Omental fat pad (tissue), 4 donors: ENCODE measurements around the gene ACACB. TPM values are rescaled to one million over a fixed set of nuclear protein-coding genes. Genes with fewer than 3 reads are reported as not detected.

Experiments used
- ATAC-seq: fragments of 150-250 bp; one replicate; pipeline ENCODE4 v1.9.1; 2016; ENCODE audit warnings: mild to moderate bottlenecking, moderate library complexity; ENCODE audit not compliant: low FRiP score
- DNase-seq: peaks from one replicate; pipeline ENCODE4 v3.0.0-alpha.2; 2019; ENCODE audit warnings: low spot score
- total RNA-seq, 4 donors: library from RNA; depleted of rRNA; stranded (reverse); fragments of >200 nt; gene quantifications; one replicate each; pipeline ENCODE4 v1.1.0, GENCODE V29; 2016
- TF ChIP-seq, protein P1 (sequence below), 3 donors: fragments of 450-650 bp; IDR thresholded peaks; one replicate each; pipeline ENCODE4 v1.5.1; 2016 to 2017; ENCODE audit warnings: antibody characterized with exemption in 3 of 3, mild to moderate bottlenecking in 3 of 3, moderate library complexity in 2 of 3

Gene ACACB
- total RNA-seq, 4 donors from 2014 or later = 727 to 1,594 (median 1,364) TPM

DNA sequence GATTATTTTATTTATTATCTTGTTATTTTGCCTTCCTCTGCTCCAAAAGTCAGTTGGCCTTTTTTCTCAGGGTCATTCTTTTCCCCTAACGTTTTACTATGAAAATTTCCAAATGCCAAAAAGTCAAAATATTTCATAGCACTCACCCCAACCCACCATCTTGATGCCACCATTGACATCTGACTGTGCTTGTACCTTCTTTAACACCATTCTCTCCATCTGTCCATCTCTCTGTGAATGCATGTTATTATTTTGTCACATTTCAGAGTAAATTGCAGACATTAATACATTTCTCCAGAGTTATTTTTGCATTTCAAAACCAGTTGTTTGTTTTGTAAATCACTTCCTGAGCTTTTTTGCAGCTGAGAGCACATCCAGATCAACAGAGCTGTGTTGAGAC lies 154.1 kb downstream of the ACACB start:
- TF ChIP-seq, protein P1, sequence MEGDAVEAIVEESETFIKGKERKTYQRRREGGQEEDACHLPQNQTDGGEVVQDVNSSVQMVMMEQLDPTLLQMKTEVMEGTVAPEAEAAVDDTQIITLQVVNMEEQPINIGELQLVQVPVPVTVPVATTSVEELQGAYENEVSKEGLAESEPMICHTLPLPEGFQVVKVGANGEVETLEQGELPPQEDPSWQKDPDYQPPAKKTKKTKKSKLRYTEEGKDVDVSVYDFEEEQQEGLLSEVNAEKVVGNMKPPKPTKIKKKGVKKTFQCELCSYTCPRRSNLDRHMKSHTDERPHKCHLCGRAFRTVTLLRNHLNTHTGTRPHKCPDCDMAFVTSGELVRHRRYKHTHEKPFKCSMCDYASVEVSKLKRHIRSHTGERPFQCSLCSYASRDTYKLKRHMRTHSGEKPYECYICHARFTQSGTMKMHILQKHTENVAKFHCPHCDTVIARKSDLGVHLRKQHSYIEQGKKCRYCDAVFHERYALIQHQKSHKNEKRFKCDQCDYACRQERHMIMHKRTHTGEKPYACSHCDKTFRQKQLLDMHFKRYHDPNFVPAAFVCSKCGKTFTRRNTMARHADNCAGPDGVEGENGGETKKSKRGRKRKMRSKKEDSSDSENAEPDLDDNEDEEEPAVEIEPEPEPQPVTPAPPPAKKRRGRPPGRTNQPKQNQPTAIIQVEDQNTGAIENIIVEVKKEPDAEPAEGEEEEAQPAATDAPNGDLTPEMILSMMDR (IDR thresholded peaks at IDR 0.05) = no peak
- no peak for DNase-seq
- no peak for ATAC-seq

DNA sequence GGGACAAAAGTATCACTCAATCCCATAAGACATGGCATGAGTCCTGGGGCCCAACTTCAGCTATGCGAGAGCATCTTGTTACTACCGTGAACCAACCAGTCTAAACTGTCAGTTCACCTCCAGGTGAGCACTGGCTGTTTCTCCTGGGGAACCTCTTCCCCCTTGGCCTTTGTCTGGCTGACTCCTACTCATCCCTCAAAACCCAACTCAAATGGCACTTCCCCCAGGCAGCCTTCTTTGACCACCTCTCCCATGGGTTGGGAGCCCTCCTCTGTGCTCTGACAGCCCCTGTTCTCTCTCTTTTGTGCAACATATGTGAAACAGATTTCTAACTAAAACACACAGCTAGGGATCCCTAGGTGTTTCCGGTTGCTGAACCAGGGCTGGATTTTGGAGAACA lies 155.0 kb downstream of the ACACB start:
- TF ChIP-seq, protein P1 (IDR thresholded peaks at IDR 0.05) = no peak
- DNase-seq = no peak
- ATAC-seq = no peak

DNA sequence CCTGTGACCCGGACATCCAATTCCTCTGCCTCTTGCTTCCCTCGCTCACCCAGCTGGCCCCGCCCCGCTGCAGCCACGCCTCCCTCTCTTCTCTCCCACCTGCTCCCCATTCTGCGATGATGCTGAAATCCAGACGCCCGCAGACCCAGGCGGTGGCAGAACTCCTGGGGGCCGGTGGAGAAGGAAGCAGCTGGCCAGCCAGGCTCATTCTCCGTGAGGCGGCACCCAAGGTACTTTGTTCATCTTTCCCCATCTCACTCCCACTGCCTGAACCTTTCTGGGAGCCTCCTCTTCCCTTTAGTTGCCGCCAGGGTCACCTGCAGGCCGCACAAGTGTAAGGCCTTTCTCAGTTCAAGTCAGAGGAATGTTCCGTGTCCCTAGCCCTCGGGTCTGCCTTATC lies 157.0 kb downstream of the ACACB start:
- no peak for ATAC-seq
- TF ChIP-seq, protein P1 (IDR thresholded peaks at IDR 0.05) = no peak
- DNase-seq = no peak

DNA sequence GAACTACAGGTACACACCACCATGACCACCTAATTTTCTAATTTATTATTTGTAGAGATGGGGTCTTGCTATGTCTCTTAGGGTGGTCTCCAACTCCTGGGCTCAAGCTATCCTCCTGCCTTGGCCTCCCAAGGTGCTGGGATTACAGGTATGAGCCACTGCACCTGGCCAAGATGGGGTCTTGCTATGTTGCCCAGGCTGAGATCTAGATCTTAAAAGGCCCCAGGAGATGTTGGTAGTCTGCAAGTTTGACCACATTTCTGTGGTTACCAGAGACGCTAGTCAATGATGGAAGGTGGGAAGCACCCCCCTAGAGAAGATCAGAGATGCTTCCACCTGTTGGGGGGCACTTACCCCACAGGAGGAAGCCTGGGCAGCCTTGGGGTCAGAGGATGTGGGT lies 158.0 kb downstream of the ACACB start:
- no peak for ATAC-seq
- TF ChIP-seq, protein P1 (IDR thresholded peaks at IDR 0.05) = no peak
- no peak for DNase-seq

DNA sequence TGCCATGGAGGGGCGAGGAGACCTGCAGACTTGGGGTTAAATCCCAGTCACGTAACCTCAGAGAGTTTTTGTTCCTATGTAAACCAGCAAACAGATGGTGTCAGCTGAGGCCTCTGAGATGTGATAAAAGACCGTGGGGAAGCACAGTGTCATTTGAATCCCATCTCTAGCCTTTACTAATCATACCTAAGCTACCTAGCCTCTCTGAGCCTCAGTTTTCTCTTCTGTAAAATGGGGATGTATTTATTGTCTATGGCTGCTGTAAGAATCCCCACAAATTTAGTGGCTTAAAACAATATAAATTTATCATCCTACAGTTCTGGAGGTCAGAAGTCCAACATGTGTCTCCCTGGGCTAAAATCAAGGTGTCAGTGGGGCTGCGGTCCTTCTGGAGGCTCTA lies 158.8 kb downstream of the ACACB start:
- DNase-seq (no peak), ATAC-seq (no peak)
- TF ChIP-seq, protein P1 (IDR thresholded peaks at IDR 0.05) = no peak

DNA sequence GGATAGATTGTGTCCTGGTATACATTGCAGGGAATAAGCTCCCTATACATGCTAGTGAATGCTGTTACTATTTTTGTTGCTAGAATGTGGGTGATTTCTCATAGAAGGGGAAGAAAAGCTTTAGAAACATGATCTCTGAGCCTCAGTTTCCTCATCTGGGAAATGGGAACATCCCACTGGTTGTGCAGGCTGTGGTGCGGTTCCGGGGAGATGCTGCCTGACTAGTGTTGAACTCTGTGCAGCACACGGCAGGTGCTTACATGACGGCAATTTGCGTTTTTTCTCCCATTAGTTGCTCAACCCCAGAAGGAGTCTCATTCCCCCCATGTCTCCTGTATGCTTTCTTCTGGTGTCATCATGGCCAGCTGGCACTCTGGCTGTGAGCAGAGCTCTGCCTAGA lies 159.8 kb downstream of the ACACB start:
- DNase-seq (no peak), ATAC-seq (no peak)
- TF ChIP-seq, protein P1 (IDR thresholded peaks at IDR 0.05) = no peak

DNA sequence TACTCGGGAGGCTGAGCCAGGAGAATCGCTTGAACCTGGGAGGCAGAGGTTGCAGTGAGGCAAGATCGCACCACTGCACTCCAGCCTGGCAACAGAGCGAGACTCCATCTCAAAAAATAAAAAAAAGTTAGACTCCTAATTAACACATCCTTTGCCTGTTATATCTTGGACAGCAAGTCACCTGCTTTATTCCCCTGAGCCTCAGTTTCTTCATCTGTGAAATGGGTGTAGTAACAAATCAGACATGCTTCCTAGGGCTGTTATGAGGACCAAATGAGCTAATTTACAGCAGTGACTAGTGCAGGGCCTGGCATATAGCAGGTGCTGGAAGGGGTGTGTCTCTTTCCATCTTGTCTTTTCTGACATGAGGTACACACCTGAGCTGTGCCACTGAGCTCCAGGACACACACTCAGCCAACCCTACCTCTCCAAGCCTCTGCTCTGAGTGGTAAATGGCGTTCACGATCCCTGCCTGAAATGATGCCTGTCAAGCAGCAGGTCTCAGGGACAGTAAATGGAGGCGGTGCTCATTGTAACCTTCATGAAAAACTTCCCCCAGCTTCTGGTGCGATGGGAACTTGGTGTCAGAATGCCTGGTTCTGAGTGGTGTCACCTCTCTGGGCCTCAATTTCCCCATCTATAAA lies 161.0 kb downstream of the ACACB start:
- TF ChIP-seq, protein P1 (IDR thresholded peaks at IDR 0.05) = no peak
- DNase-seq (no peak), ATAC-seq (no peak)
